ENCODE data around the gene SSC5D. TPM values are rescaled to one million over a fixed set of nuclear protein-coding genes. Genes with fewer than 3 reads are reported as not detected.

Gene SSC5D
- total RNA-seq, 1 experiment from 2014 or later = 0.86 TPM

- TF ChIP-seq, protein P1, sequence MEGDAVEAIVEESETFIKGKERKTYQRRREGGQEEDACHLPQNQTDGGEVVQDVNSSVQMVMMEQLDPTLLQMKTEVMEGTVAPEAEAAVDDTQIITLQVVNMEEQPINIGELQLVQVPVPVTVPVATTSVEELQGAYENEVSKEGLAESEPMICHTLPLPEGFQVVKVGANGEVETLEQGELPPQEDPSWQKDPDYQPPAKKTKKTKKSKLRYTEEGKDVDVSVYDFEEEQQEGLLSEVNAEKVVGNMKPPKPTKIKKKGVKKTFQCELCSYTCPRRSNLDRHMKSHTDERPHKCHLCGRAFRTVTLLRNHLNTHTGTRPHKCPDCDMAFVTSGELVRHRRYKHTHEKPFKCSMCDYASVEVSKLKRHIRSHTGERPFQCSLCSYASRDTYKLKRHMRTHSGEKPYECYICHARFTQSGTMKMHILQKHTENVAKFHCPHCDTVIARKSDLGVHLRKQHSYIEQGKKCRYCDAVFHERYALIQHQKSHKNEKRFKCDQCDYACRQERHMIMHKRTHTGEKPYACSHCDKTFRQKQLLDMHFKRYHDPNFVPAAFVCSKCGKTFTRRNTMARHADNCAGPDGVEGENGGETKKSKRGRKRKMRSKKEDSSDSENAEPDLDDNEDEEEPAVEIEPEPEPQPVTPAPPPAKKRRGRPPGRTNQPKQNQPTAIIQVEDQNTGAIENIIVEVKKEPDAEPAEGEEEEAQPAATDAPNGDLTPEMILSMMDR (IDR thresholded peaks at IDR 0.05; ENCODE audit: insufficient read depth in 1 of 2, low read depth in 1 of 2, low read length in 1 of 2, severe bottlenecking in 1 of 2, unreplicated experiment in 1 of 2) = no peak
- no peak overlapping the region for H3K4me3 Mint-ChIP-seq (ENCODE audit: unreplicated experiment)
- ChIA-PET POLR2A (no interaction called here), CTCF (no interaction called here)
- H3K36me3 ChIP-seq (ENCODE audit: control insufficient read depth, insufficient read depth, low read length) = no peaks in the 10 kb centered on the region
- intact Hi-C loops (cut with micrococcal nuclease; ENCODE audit: unreplicated experiment) = no loop called here
- H3K9me3 ChIP-seq = peaks cover 3% of the 10 kb centered on the region; the same call in 1 of the 2 replicates
- no peaks in the 10 kb centered on the region for H3K4me1 Mint-ChIP-seq (ENCODE audit: low read depth, unreplicated experiment)
- no peak overlapping the region for H3K27ac Mint-ChIP-seq (ENCODE audit: unreplicated experiment)
- H3K4me1 ChIP-seq = no peaks in the 10 kb centered on the region
- no peaks in the 10 kb centered on the region for H3K27me3 Mint-ChIP-seq (ENCODE audit: insufficient read depth, unreplicated experiment)
- no peaks in the 10 kb centered on the region for H3K9me3 Mint-ChIP-seq (ENCODE audit: unreplicated experiment)
- H3K36me3 Mint-ChIP-seq (ENCODE audit: insufficient read depth, unreplicated experiment) = no peaks in the 10 kb centered on the region
- H3K4me3 ChIP-seq (ENCODE audit: low read depth, low read length) = no peak overlapping the region
- H3K27me3 ChIP-seq (replicated peaks; ENCODE audit: control insufficient read depth, insufficient read depth, low read length) = no peaks in the 10 kb centered on the region
- BruUV-seq (replicated peaks) = no TSS peak
- no peak for DNase-seq
These were observed 39.2 kb downstream of the SSC5D start for GRCh38 chr19:55527197-55528029.

GRCh38 chr19:55528030-55528803, 40.0 kb downstream of the SSC5D start:
- DNase-seq = no peak
- Mint-ChIP-seq H3K4me3 (ENCODE audit: unreplicated experiment) (no peak overlapping the region), H3K27ac (ENCODE audit: unreplicated experiment) (no peak overlapping the region), H3K4me1 (ENCODE audit: low read depth, unreplicated experiment) (no peaks in the 10 kb centered on the region), H3K9me3 (ENCODE audit: unreplicated experiment) (no peaks in the 10 kb centered on the region), H3K27me3 (ENCODE audit: insufficient read depth, unreplicated experiment) (no peaks in the 10 kb centered on the region), H3K36me3 (ENCODE audit: insufficient read depth, unreplicated experiment) (no peaks in the 10 kb centered on the region)
- Histone ChIP-seq H3K4me1 (no peaks in the 10 kb centered on the region), H3K36me3 (ENCODE audit: control insufficient read depth, insufficient read depth, low read length) (no peaks in the 10 kb centered on the region), H3K4me3 (ENCODE audit: low read depth, low read length) (no peak overlapping the region), H3K9me3 (peaks cover 3% of the 10 kb centered on the region; the same call in 1 of the 2 replicates), H3K27me3 (replicated peaks; ENCODE audit: control insufficient read depth, insufficient read depth, low read length) (no peaks in the 10 kb centered on the region)
- no TSS peak for BruUV-seq (replicated peaks)
- TF ChIP-seq, protein P1 (IDR thresholded peaks at IDR 0.05; ENCODE audit: insufficient read depth in 1 of 2, low read depth in 1 of 2, low read length in 1 of 2, severe bottlenecking in 1 of 2, unreplicated experiment in 1 of 2) = no peak
- intact Hi-C loops (cut with micrococcal nuclease; ENCODE audit: unreplicated experiment) = no loop called here
- CTCF ChIA-PET = no interaction called here
- POLR2A ChIA-PET = no interaction called here

- Mint-ChIP-seq H3K27ac (ENCODE audit: unreplicated experiment) (no peak overlapping the region), H3K4me3 (ENCODE audit: unreplicated experiment) (no peak overlapping the region), H3K27me3 (ENCODE audit: insufficient read depth, unreplicated experiment) (no peaks in the 10 kb centered on the region), H3K36me3 (ENCODE audit: insufficient read depth, unreplicated experiment) (no peaks in the 10 kb centered on the region), H3K9me3 (ENCODE audit: unreplicated experiment) (no peaks in the 10 kb centered on the region), H3K4me1 (ENCODE audit: low read depth, unreplicated experiment) (no peaks in the 10 kb centered on the region)
- no peaks in the 10 kb centered on the region for H3K36me3 ChIP-seq (ENCODE audit: control insufficient read depth, insufficient read depth, low read length)
- intact Hi-C loops (cut with micrococcal nuclease; ENCODE audit: unreplicated experiment) = no loop called here
- BruUV-seq (replicated peaks) = no TSS peak
- peaks cover 3% of the 10 kb centered on the region; the same call in 1 of the 2 replicates for H3K9me3 ChIP-seq
- ChIA-PET CTCF (no interaction called here), POLR2A (no interaction called here)
- H3K4me1 ChIP-seq = no peaks in the 10 kb centered on the region
- DNase-seq = no peak
- H3K27me3 ChIP-seq (replicated peaks; ENCODE audit: control insufficient read depth, insufficient read depth, low read length) = no peaks in the 10 kb centered on the region
- TF ChIP-seq, protein P1 (IDR thresholded peaks at IDR 0.05; ENCODE audit: insufficient read depth in 1 of 2, low read depth in 1 of 2, low read length in 1 of 2, severe bottlenecking in 1 of 2, unreplicated experiment in 1 of 2) = no peak
- no peak overlapping the region for H3K4me3 ChIP-seq (ENCODE audit: low read depth, low read length)
These were observed 41.5 kb downstream of the SSC5D start for GRCh38 chr19:55529636-55530234.
